ENCODE measurements around the gene CNGA1.

Gene CNGA1

GRCh38 chr4:47899639-47900038 is 116.8 kb downstream of the CNGA1 start:
- DNase-seq (ENCODE audit: low read depth), result no peak

- no peak for DNase-seq (ENCODE audit: low read depth)
Measured at GRCh38 chr4:47891928-47892327, 124.6 kb downstream of the CNGA1 start.

All from stimulated activated CD8-positive, alpha-beta memory T cell treated with anti-CD3 and anti-CD28 coated beads, Interleukin-15, amount 100 ng/mL, for 1 hour (primary cell).